Measurements from ENCODE around the gene STAT5B. TPM values are rescaled to one million over a fixed set of nuclear protein-coding genes. Genes with fewer than 3 reads are reported as not detected.

Gene STAT5B
- total and polyA plus RNA-seq, 2 of the 13 experiments (the other 11 are each of a cell fraction or from before 2014, with no cell fraction given): 21.0 to 42.8 TPM

- TF ChIP-seq THRA (CRISPR knock-in tag; IDR thresholded peaks at IDR 0.05; ENCODE audit: borderline replicate concordance): peak; percentile 86
- TF ChIP-seq EEA1 (CRISPR knock-in tag; IDR thresholded peaks at IDR 0.05; ENCODE audit: borderline replicate concordance): peak; percentile 93
- TF ChIP-seq JUND (CRISPR knock-in tag; IDR thresholded peaks at IDR 0.05): no peak
- TF ChIP-seq MIER3 (CRISPR knock-in tag; IDR thresholded peaks at IDR 0.05; ENCODE audit: borderline replicate concordance): peak; percentile 69; the same call in 1 of the 2 replicates
- no peak for TF ChIP-seq DMAP1 (CRISPR knock-in tag; IDR thresholded peaks at IDR 0.05)
- peak; percentile 61; the same call in 1 of the 2 replicates for TF ChIP-seq SNAPC5 (CRISPR knock-in tag; IDR thresholded peaks at IDR 0.05; ENCODE audit: borderline replicate concordance)
- no peak for TF ChIP-seq ZNF737 (CRISPR knock-in tag; IDR thresholded peaks at IDR 0.05; ENCODE audit: borderline replicate concordance)
- TF ChIP-seq ZNF562 (CRISPR knock-in tag; IDR thresholded peaks at IDR 0.05; ENCODE audit: borderline replicate concordance): no peak
- no peak for TF ChIP-seq NCOA5 (CRISPR knock-in tag; IDR thresholded peaks at IDR 0.05)
- TF ChIP-seq ZNF512B (CRISPR knock-in tag; IDR thresholded peaks at IDR 0.05; ENCODE audit: borderline replicate concordance): no peak
- TF ChIP-seq ZFP36 (IDR thresholded peaks at IDR 0.05; ENCODE audit: borderline replicate concordance, low read depth, low read length, partially characterized antibody): no peak
- no peak for TF ChIP-seq RORA (CRISPR knock-in tag; IDR thresholded peaks at IDR 0.05)
- TF ChIP-seq ZNF546 (CRISPR knock-in tag; conservative IDR thresholded peaks at IDR 0.05): peak; percentile 52; the same call in 1 of the 2 replicates
- no peak for TF ChIP-seq ZNF30 (CRISPR knock-in tag; IDR thresholded peaks at IDR 0.05)
- TF ChIP-seq MTA3 (CRISPR knock-in tag; IDR thresholded peaks at IDR 0.05): no peak
- TF ChIP-seq E2F2 (CRISPR knock-in tag; IDR thresholded peaks at IDR 0.05; ENCODE audit: borderline replicate concordance): peak; percentile 96; the same call in 1 of the 2 replicates
- 0 out of 2 replicates have a peak, but pooled peaks have one; percentile 80 for TF ChIP-seq KLF12 (CRISPR knock-in tag; IDR thresholded peaks at IDR 0.05; ENCODE audit: borderline replicate concordance)
- peak; percentile 18; the same call in 1 of the 2 replicates for TF ChIP-seq TOPORS (CRISPR knock-in tag; IDR thresholded peaks at IDR 0.05)
- peak; percentile 77; the same call in 1 of the 2 replicates for TF ChIP-seq ARID5B (CRISPR knock-in tag; IDR thresholded peaks at IDR 0.05)
Observed at GRCh38 chr17:42179911-42180410, 96.2 kb downstream of the STAT5B start (continued).
